LNCAP (cell line): ENCODE measurements around the gene GHRHR.

Experiments
- CTCF ChIP-seq: fragments of 450-650 bp; IDR thresholded peaks from 2 replicates; pipeline ENCODE4 v1.5.1; 2017; ENCODE audit warnings: mild to moderate bottlenecking

GHRHR gene

DNA sequence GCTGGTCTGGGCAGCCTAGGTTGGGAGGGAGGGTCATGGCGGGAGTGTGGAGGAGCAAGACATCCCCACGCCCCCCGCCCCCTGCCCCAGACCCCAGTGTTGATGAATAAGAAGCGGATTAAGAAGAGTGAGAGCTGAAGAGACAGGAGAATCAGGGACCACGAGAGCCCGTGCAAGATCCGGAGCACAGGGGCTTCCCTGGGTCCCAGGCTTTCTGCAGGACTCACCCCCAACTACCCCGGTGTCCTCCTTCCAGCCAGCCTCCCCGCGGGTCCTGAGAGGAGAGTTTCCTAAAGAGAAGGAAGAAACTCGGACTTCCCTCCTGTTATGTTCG is 20.1 kb downstream of the GHRHR start:
- TF ChIP-seq CTCF: no peak; the same call in 1 of the 2 replicates

DNA sequence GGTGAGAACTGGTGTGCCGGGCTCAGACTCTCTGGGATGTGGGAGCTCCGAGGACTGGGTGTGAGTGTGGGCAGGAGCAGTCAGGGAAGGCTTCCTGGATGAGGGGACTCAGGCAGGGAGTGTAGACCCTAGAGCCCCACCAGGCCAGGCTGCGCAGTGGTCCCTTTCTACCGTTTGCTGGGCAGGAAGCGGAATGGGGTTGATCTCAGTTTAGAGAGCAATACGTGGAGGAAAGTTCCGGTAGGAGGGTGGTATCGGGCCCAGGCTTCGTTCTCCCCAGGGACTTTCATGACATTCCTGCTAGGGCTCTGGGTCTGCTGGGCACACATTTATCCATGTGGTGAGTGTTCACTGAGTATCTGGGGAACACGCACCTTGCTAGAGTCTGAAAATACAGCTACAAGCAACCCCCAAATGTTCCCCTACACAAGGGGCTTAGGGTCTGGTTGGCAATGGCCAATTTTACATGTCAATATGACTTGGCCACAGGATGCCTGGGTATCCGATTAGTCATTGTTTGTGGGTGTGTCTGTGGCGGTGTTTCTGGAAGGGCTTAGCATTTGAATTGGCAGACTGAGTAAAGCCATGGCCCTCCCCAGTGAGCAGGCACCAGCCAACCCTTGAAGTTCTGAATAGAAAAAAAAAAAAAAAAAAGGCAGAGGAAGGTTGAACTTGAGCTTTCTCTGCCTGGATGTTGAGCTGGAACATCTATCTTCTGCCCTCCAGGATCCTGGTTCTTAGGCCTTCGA is 20.8 kb downstream of the GHRHR start:
- TF ChIP-seq CTCF: no peak

- no peak for TF ChIP-seq CTCF
These were observed 22.0 kb downstream of the GHRHR start for GRCh38 chr7:30985756-30986155.

DNA sequence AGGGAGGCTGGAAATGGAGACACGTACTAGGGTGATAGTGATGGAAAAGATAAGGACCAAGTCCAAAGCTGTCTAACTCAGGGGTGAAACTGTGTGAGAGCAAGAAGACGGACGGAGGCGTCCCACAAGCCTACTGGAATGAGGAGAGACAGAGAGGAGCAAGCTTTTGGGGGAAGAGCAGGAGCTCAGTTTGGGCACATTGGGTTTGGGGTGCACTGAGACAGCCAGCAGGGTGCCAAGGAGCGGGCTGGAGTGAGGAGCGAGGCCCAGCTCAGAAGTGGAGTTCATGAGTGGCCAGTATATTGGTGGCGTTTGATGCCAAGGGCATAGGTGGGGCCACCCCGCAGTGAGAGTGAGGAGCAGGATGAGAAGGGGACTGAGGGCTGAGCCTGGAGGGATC is 22.6 kb downstream of the GHRHR start:
- TF ChIP-seq CTCF: no peak

DNA sequence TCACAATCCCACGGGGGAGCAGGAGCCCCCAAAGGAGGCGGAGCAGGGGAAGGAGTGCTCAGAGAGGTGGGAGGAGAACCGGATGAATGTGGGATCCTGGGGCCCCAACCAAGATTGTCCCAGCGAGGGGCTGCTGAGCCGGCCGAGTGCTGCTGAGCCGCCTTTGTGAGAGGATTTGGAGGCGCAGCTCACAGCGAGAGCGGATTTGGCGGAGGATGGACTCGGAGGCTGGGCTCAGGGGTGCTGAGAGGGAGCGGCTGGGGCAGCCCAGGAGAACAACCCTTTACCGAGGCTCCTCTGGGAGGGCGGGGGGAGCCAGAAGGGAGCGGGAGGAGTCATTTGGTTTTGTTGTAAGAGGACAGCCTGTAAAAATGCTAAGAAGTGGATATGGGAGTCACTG is 23.0 kb downstream of the GHRHR start:
- TF ChIP-seq CTCF: no peak

GRCh38 chr7:30987178-30987577 is 23.4 kb downstream of the GHRHR start:
- TF ChIP-seq CTCF: no peak

DNA sequence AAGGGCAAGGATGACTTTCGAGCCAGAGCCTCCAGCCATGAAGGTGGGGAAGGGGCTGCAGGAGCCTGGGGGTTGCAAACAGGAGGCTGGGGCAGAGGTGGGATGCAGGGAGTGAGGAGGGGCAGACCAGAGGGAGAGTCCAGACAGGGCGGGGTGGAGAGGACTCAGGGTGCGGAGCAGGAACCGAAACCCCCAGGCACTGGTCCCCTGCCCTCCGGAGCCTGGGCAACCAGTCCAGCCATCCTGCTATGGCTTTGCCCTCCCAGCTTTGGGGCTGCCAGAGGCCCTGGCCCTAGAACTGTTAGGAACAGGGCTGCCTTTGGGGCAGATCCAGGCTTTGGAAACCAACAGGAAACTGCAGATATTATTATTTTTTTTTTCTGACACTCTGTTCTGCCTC is 24.2 kb downstream of the GHRHR start:
- no peak for TF ChIP-seq CTCF
